Measurements from ENCODE around the gene GPR139. TPM values are rescaled to one million over a fixed set of nuclear protein-coding genes. Genes with fewer than 3 reads are reported as not detected.
A peak's percentile ranks its signal among the peaks of the same experiment; 100 is the strongest.

Gene GPR139
- total RNA-seq (2021): 0.22 TPM in 1 of 2 replicates, not detected in the other
- long read RNA-seq: 0 reads

DNA sequence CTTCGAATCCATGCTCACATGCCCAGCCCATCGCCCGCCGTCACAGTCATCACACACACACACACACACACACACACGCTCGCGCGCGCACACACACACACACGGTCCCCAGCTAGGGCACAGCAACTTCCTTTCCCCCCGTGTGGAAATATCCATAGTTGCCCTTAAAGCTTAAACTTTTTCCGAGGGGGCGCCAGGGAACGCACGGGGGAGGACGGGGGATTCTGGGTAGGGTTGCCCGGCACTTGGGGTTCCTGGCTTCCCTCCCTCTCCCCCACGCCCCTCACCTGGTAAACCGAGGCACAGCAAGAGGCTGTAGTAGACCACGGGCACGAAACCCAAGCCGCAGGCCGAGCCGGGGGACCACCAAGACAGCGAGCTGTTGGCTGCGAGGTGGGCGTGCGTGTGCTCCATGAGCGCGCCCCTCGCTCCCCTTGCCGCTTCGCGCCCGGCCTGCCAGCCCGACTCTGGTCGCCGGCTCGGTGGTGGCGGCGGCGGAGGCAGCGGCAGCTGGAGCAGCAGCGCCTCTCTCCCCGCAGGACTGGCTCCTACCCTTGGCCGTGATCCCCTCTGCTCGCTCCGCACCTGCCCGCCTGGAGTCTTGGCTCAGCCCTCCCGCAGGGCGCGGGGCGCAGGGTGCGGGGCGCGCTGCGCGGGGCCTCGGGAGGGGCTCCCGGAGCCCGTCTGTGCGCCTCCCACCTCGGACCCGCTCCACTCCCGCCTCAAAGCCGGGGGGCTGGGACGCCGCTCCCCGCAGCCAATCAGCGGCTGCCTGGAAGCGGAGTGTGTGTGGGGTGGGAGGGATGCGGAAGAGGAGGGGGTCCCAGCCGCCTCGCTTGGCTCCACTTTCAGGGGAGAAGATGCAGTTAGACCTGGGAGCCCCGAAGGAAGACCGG lies at the start of gene GPR139:
TSS of gene GPR139 (minus strand) at position 688 of the 896 bp plus-strand sequence. CDS start at position 414, 274 bp downstream.
- no peak within 1 kb of the TSS for H3K27ac ChIP-seq (ENCODE audit: insufficient read length, low read depth, low read length)
- H3K23me2 ChIP-seq (ENCODE audit: insufficient read length, low read depth, low read length, poor library complexity, severe bottlenecking): peaks cover 13% of the 10 kb centered on the region
- H2AFZ ChIP-seq (ENCODE audit: low read length): no peak within 1 kb of the TSS
- no peak within 1 kb of the TSS; the same call in 1 of the 2 replicates for H3K14ac ChIP-seq (ENCODE audit: insufficient read depth, low read length)
- peak; percentile 74 for DNase-seq
- H4K20me1 ChIP-seq (ENCODE audit: control insufficient read depth, insufficient read depth, insufficient read length): no peaks in the 10 kb centered on the region
- no peak within 1 kb of the TSS for H3K18ac ChIP-seq (ENCODE audit: insufficient read length, low read depth, low read length)
- H2BK20ac ChIP-seq (ENCODE audit: low read depth, low read length, poor library complexity, severe bottlenecking): no peak within 1 kb of the TSS
- no peak within 1 kb of the TSS for H2BK12ac ChIP-seq (ENCODE audit: insufficient read length, low read depth, low read length)
- H2BK15ac ChIP-seq (ENCODE audit: low read depth, low read length): no peak within 1 kb of the TSS
- no peaks in the 10 kb centered on the region; the same call in 1 of the 2 replicates for H3K4me1 ChIP-seq (ENCODE audit: insufficient read depth, low read length)
- peaks cover under 1 to 7% (median 6%) of the 10 kb centered on the region in 3 experiments; a peak in 5 of 7 replicates for H3K36me3 Mint-ChIP-seq (ENCODE audit: insufficient read depth in 1 of 3, low read depth in 3 of 3)
- H3K4ac ChIP-seq (ENCODE audit: low read depth, low read length): no peak within 1 kb of the TSS
- H3K9ac ChIP-seq (ENCODE audit: extremely low read depth, insufficient read length, low read length): no peak within 1 kb of the TSS
- H3K56ac ChIP-seq (ENCODE audit: insufficient read length, low read depth, low read length): no peak within 1 kb of the TSS
- H3K27ac Mint-ChIP-seq: no peak within 1 kb of the TSS; a peak in 2 of 7 replicates
- H2BK5ac ChIP-seq (ENCODE audit: insufficient read length, low read length): no peak within 1 kb of the TSS
- no peak within 1 kb of the TSS for H4K8ac ChIP-seq (replicated peaks; ENCODE audit: insufficient read length, low read depth, low read length)
- H3K9me3 Mint-ChIP-seq: peaks cover 6% of the 10 kb centered on the region in 2 experiments; a peak in 4 of 5 replicates
- no peak within 1 kb of the TSS for H3T11ph ChIP-seq (ENCODE audit: low read length)
- H3K9me3 ChIP-seq (ENCODE audit: control insufficient read depth, low read depth, low read length): no peaks in the 10 kb centered on the region
- no peak within 1 kb of the TSS for H2BK120ac ChIP-seq (ENCODE audit: low read depth, low read length, poor library complexity, severe bottlenecking)
- H4K5ac ChIP-seq (ENCODE audit: insufficient read length, low read depth, low read length): no peak within 1 kb of the TSS
- no peak within 1 kb of the TSS for H3K23ac ChIP-seq (ENCODE audit: insufficient read length, low read depth, low read length)
- H3K4me3 Mint-ChIP-seq: peak within 1 kb of the TSS; percentile 60 to 90
- H3K4me2 ChIP-seq (ENCODE audit: insufficient read depth, insufficient read length, low read length): peak within 1 kb of the TSS; percentile 75
- H2AK5ac ChIP-seq (ENCODE audit: insufficient read length, low read length): no peak within 1 kb of the TSS
- TF ChIP-seq CTCF (conservative IDR thresholded peaks at IDR 0.05): no peak
- H3K79me1 ChIP-seq (ENCODE audit: insufficient read depth, low read depth, low read length, poor library complexity, severe bottlenecking): no peaks in the 10 kb centered on the region
- H3K27me3 Mint-ChIP-seq (ENCODE audit: low read depth): peaks cover 77% of the 10 kb centered on the region
- H3K79me2 ChIP-seq (ENCODE audit: insufficient read depth, low read length): no peaks in the 10 kb centered on the region
- H4K91ac ChIP-seq (ENCODE audit: insufficient read length, low read depth, low read length): no peak within 1 kb of the TSS
- H3K27me3 ChIP-seq (ENCODE audit: insufficient read depth, low read length): peaks cover 17% of the 10 kb centered on the region; the same call in 1 of the 2 replicates
- WGBS (ENCODE audit: extremely low coverage, insufficient read length, low lambda C conversion rate): no CpG with 5 or more reads among the region's 76 CpGs
- peaks cover 31 to 35% of the 10 kb centered on the region in 2 experiments for H3K4me1 Mint-ChIP-seq

All from H9 (cell line).